K562 (cell line): Measurements from ENCODE around the gene DCLK1. TPM values are rescaled to one million over a fixed set of nuclear protein-coding genes. Genes with fewer than 3 reads are reported as not detected.

Experiments
- ATAC-seq: fragments of 200-7000 bp; cut with Tn5 transposase; 3 replicates; pipeline ENCODE4 v1.9.1; 2020; ENCODE audit warnings: moderate library complexity
- BruUV-seq: library from RNA; stranded (reverse); fragments of 400-500 nt; replicated peaks from 2 replicates; lab custom pipeline; 2021; lab: Mats Ljungman, UMichigan
- CTCF ChIA-PET: fragments of 300-600 bp; formaldehyde crosslinking; extraction: SDS; loops from one replicate; lab custom pipeline; 2021; ENCODE audit warnings: low intra/inter-chr PET ratio; lab: Yijun Ruan, JAX
- POLR2A ChIA-PET: fragments of 300-600, 350-650 bp; sonication (Branson Sonifier 250); formaldehyde crosslinking; extraction: SDS; loops from one replicate; lab custom pipeline; 2021; ENCODE audit warnings: antibody characterized with exemption, inconsistent platforms; lab: Yijun Ruan, JAX
- DNase-seq, 4 experiments: peaks; one replicate each; pipeline versions ENCODE4 v3.0.0 to v3.0.0-alpha.2; 2011 to 2018; ENCODE audit warnings: low spot score in 3 of 4, mixed read lengths in 3 of 4; ENCODE audit errors: extremely low read depth in 1 of 4
- FAIRE-seq: peaks from 2 replicates; lab custom pipeline; 2011; peaks lifted over from hg19 to GRCh38; lab: Jason Lieb, UNC
- H2AFZ ChIP-seq: 2 replicates; pipeline ENCODE4 v1.6.0; 2011; ENCODE audit warnings: low read depth, low read length, control low read depth, inconsistent platforms
- H3K27ac ChIP-seq: fragments of 200-600 bp; 3 replicates; pipeline ENCODE4 v1.8.0; 2011; ENCODE audit warnings: low read depth, mild to moderate bottlenecking, control low read depth, inconsistent platforms, low read length, moderate library complexity, mixed read lengths; ENCODE audit errors: extremely low read depth
- H3K27me3 ChIP-seq, 2 experiments: fragments of 300-600 bp in 1 of 2; 2 replicates in 1 of 2; 3 replicates in 1 of 2; pipeline versions ENCODE4 v1.6.0 to v1.8.0; 2011; ENCODE audit warnings: inconsistent platforms in 2 of 2, low read length in 2 of 2, mild to moderate bottlenecking in 1 of 2, mixed read lengths in 1 of 2, moderate library complexity in 1 of 2; ENCODE audit not compliant: control insufficient read depth in 2 of 2, insufficient read depth in 2 of 2
- H3K36me3 ChIP-seq: fragments of 300-600 bp; 3 replicates; pipeline ENCODE4 v1.8.0; 2011; ENCODE audit warnings: mild to moderate bottlenecking, low read length, inconsistent platforms; ENCODE audit not compliant: control insufficient read depth, insufficient read depth
- H3K4me1 ChIP-seq, 2 experiments: fragments of 200-600 bp in 1 of 2; replicated peaks in 1 of 2; 2 replicates in 1 of 2; 3 replicates in 1 of 2; pipeline versions ENCODE4 v1.5.1 to v1.8.0; 2011; ENCODE audit warnings: inconsistent platforms in 2 of 2, low read length in 2 of 2, mild to moderate bottlenecking in 1 of 2, mixed read lengths in 1 of 2, moderate library complexity in 1 of 2; ENCODE audit not compliant: control insufficient read depth in 2 of 2, insufficient read depth in 2 of 2
- H3K4me2 ChIP-seq: 2 replicates; pipeline ENCODE4 v1.6.1; 2011; ENCODE audit warnings: low read length, control low read depth, inconsistent platforms, mixed read lengths; ENCODE audit not compliant: insufficient read depth
- H3K4me3 ChIP-seq: fragments of 200-600 bp; sonication (generic), shearing (Covaris generic); 2 replicates; pipeline ENCODE4 v1.5.1; 2016; ENCODE audit warnings: control low read depth, inconsistent platforms
- H3K79me2 ChIP-seq: fragments of 200-600 bp; 3 replicates; pipeline ENCODE4 v1.8.0; 2011; ENCODE audit warnings: low read length, inconsistent platforms; ENCODE audit not compliant: control insufficient read depth, insufficient read depth
- H3K9ac ChIP-seq, 2 experiments: 2 replicates each; pipeline versions ENCODE4 v1.6.0 to v1.6.1; 2011; ENCODE audit warnings: low read depth in 2 of 2, low read length in 2 of 2, control low read depth in 1 of 2, inconsistent platforms in 1 of 2, mild to moderate bottlenecking in 1 of 2, mixed read lengths in 1 of 2; ENCODE audit not compliant: insufficient read depth in 1 of 2
- H3K9me1 ChIP-seq: one replicate; pipeline ENCODE4 v1.6.0; 2011; ENCODE audit warnings: inconsistent platforms, mild to moderate bottlenecking, low read length, moderate library complexity; ENCODE audit not compliant: control insufficient read depth, insufficient read depth
- H3K9me3 ChIP-seq: replicated peaks from 2 replicates; pipeline ENCODE4 v1.5.1; 2011; ENCODE audit warnings: low read depth, low read length, inconsistent platforms; ENCODE audit not compliant: control insufficient read depth, insufficient read depth
- H4K20me1 ChIP-seq: replicated peaks from 2 replicates; pipeline ENCODE4 v1.6.1; 2011; ENCODE audit warnings: low read length, inconsistent platforms, mixed read lengths; ENCODE audit not compliant: control insufficient read depth, insufficient read depth
- ASH1L ChIP-seq: fragments of 450-650 bp; IDR thresholded peaks from 2 replicates; pipeline ENCODE4 v1.6.1; 2018; ENCODE audit warnings: borderline replicate concordance, mild to moderate bottlenecking, low read depth; ENCODE audit not compliant: partially characterized antibody
- BCL6 ChIP-seq: fragments of 250-450 bp; sonication (Bioruptor Pico); IDR thresholded peaks from 2 replicates; pipeline ENCODE4 v1.4.0; 2020
- BRCA1 ChIP-seq, 2 experiments: fragments of 450-650 bp in 1 of 2; sonication (generic) in 1 of 2; formaldehyde crosslinking in 1 of 2; IDR thresholded peaks; 2 replicates each; pipeline versions ENCODE4 v1.5.0 to v1.6.1; 2017 to 2020; ENCODE audit warnings: mild to moderate bottlenecking in 1 of 2, missing genetic modification reagents in 1 of 2
- CCNT2 ChIP-seq: IDR thresholded peaks from 2 replicates; pipeline ENCODE4 v1.6.1; 2011; ENCODE audit warnings: borderline replicate concordance, low read depth, mild to moderate bottlenecking, moderate library complexity, mixed read lengths, low read length; ENCODE audit not compliant: insufficient read length; ENCODE audit errors: extremely low read depth
- CEBPB ChIP-seq: fragments of 450-650 bp; IDR thresholded peaks from 2 replicates; pipeline ENCODE4 v1.6.1; 2016; ENCODE audit warnings: missing genetic modification characterization, missing compliant biosample characterization
- CHCHD3 ChIP-seq: fragments of 250-450 bp; sonication (Bioruptor Pico); IDR thresholded peaks from 2 replicates; pipeline ENCODE4 v2.1.2; 2022; ENCODE audit warnings: mild to moderate bottlenecking
- CHD1 ChIP-seq: fragments of 200-600 bp; sonication (generic); IDR thresholded peaks from one replicate; pipeline ENCODE4 v1.6.1; 2012; ENCODE audit warnings: mild to moderate bottlenecking, moderate library complexity, low read length, inconsistent platforms
- DPF2 ChIP-seq: fragments of 450-650 bp; IDR thresholded peaks from 2 replicates; pipeline ENCODE4 v1.6.1; 2016
- NFE2 ChIP-seq: IDR thresholded peaks from 2 replicates; pipeline ENCODE4 v1.6.1; 2014; ENCODE audit warnings: antibody characterized with exemption, low read depth
- NUFIP1 ChIP-seq: fragments of 450-650 bp; IDR thresholded peaks from 2 replicates; pipeline ENCODE4 v1.6.1; 2018; ENCODE audit not compliant: partially characterized antibody
- RBM17 ChIP-seq: fragments of 200-400 bp; formaldehyde crosslinking; IDR thresholded peaks from 2 replicates; pipeline ENCODE4 v1.6.1; 2017; ENCODE audit warnings: low read depth, mild to moderate bottlenecking, low read length, borderline replicate concordance
- SIRT6 ChIP-seq: IDR thresholded peaks from one replicate; pipeline ENCODE4 v1.6.1; 2012; ENCODE audit warnings: low read depth, mild to moderate bottlenecking, control low read depth, inconsistent platforms, low read length, moderate library complexity
- SMARCE1 ChIP-seq: fragments of 450-650 bp; IDR thresholded peaks from 2 replicates; pipeline ENCODE4 v1.7.1; 2016; ENCODE audit warnings: mild to moderate bottlenecking
- ZBTB34 ChIP-seq: fragments of 250-450 bp; sonication (Bioruptor Pico); IDR thresholded peaks from 2 replicates; pipeline ENCODE4 v1.8.0; 2021; ENCODE audit warnings: mild to moderate bottlenecking, moderate library complexity
- ZZZ3 ChIP-seq: fragments of 450-650 bp; IDR thresholded peaks from 2 replicates; pipeline ENCODE4 v1.6.1; 2016; ENCODE audit warnings: antibody characterized with exemption, mild to moderate bottlenecking, moderate library complexity
- WGBS: fragments of 100-300 bp; shearing (Covaris generic); methylation state at CpG from one replicate; pipeline ENCODE4 v1.1.6; 2016; ENCODE audit warnings: low coverage, mixed read lengths; ENCODE audit not compliant: insufficient coverage; ENCODE audit errors: missing lambda C conversion rate; 5-methylcytosine and 5-hydroxymethylcytosine counted together
- in situ Hi-C: fragments of 300-500 bp; cut with MboI; formaldehyde crosslinking; loops from 4 replicates; pipeline ENCODE4 v1.15.0; 2018; ENCODE audit warnings: inconsistent platforms, mixed read lengths
- intact Hi-C: fragments of 100-400 bp; cut with micrococcal nuclease; formaldehyde crosslinking; loops from 2 replicates; pipeline ENCODE4 v1.14.2; 2022
- polyA plus RNA-seq, 8 experiments: library from polyadenylated mRNA; depleted of rRNA in 4 of 8; stranded (reverse) in 5 of 8; unstranded in 3 of 8; fragments of >200 nt; fragmentation: Nextera tagmentation in 2 of 8; fragmentation: Illumina TruSeq in 1 of 8; extraction: Ambion mirVana in 2 of 8; extraction: Trizol in 1 of 8; gene quantifications; 2 replicates each; pipeline versions ENCODE4 v1.2.1 to v1.2.3, GENCODE V29; 2011 to 2014; ENCODE audit warnings: inconsistent platforms in 1 of 8, missing spikeins in 1 of 8
- total RNA-seq, 7 experiments: library from RNA; depleted of rRNA in 6 of 7; stranded (reverse); fragments of >200 nt in 6 of 7; fragmentation: Illumina TruSeq in 2 of 7; extraction: Trizol in 2 of 7; gene quantifications; 2 replicates each; pipeline versions ENCODE4 v1.2.1 to v1.2.3, GENCODE V29; 2011 to 2021; ENCODE audit warnings: low replicate concordance in 1 of 7

The DCLK1 gene
- total and polyA plus RNA-seq, 9 of the 15 experiments (the other 6 are each of a cell fraction or from before 2014, with no cell fraction given), result 0.07 TPM; not detected in 8

GRCh38 chr13:35833608-35834275, 297.4 kb downstream of the DCLK1 start:
- Histone ChIP-seq H3K9me1 (no peaks in the 10 kb centered on the region), H2AFZ (no peak overlapping the region), H4K20me1 (no peaks in the 10 kb centered on the region), H3K9ac (no peak overlapping the region), H3K79me2 (no peaks in the 10 kb centered on the region), H3K4me2 (no peak overlapping the region), H3K4me1 (no peaks in the 10 kb centered on the region), H3K4me3 (no peak overlapping the region), H3K27me3 (no peaks in the 10 kb centered on the region), H3K9me3 (no peaks in the 10 kb centered on the region), H3K36me3 (no peaks in the 10 kb centered on the region), H3K27ac (no peak overlapping the region)
- no peak for ATAC-seq
- intact Hi-C loops, result no loop called here
- no peak for FAIRE-seq
- BruUV-seq, result no TSS peak
- ChIA-PET CTCF (no interaction called here), POLR2A (no interaction called here)
- no peak for DNase-seq
- TF ChIP-seq SMARCE1, result no peak
- WGBS, result 1% methylated on average over 6 of the region's 6 CpGs
- in situ Hi-C loops, result no loop called here

DNA sequence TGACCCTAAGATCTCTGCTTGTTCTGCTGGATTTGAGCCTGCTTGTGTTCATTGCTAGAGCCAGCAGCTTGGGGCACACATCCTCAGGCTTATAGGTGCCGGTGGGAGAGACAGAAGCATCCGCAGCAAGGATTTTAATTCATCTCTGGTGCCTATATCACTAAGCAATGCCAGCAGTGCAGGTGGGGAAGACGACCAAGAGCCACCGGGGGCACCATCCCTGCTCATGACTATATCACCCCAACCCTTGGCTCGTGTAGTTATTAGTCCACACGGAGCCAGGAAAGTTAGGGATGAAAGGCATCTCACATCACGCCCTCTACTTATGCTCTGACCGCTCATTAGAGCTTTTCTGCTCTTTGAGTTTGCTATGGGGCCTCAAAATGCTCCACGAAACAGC, 298.2 kb downstream of the DCLK1 start:
- ATAC-seq (no peak), FAIRE-seq (no peak), DNase-seq (no peak)
- TF ChIP-seq CCNT2, result no peak
- TF ChIP-seq CEBPB (tag), result no peak
- no peak for TF ChIP-seq CHD1
- TF ChIP-seq SIRT6, result no peak
- no peak for TF ChIP-seq RBM17
- no peak for TF ChIP-seq ZZZ3
- no peak for TF ChIP-seq ZBTB34 (CRISPR knock-in tag)
- no peak for TF ChIP-seq BCL6
- no peak for TF ChIP-seq NUFIP1
- no peak for TF ChIP-seq CHCHD3 (CRISPR knock-in tag)
- TF ChIP-seq NFE2, result no peak
- no peak for TF ChIP-seq DPF2
- TF ChIP-seq ASH1L, result no peak
- TF ChIP-seq BRCA1 (IDR thresholded peaks at IDR 0.05), result no peak
- TF ChIP-seq BRCA1 (CRISPR knock-in tag; IDR thresholded peaks at IDR 0.05), result no peak
- ChIA-PET CTCF (no interaction called here), POLR2A (no interaction called here)
- no peaks in the 10 kb centered on the region for H3K27me3 ChIP-seq
- no peak overlapping the region for H3K4me2 ChIP-seq
- no peaks in the 10 kb centered on the region for H3K36me3 ChIP-seq
- intact Hi-C loops (no loop called here), in situ Hi-C loops (no loop called here)
- no peaks in the 10 kb centered on the region for H3K9me3 ChIP-seq
- H3K9ac ChIP-seq, result no peak overlapping the region
- WGBS, result 2% methylated on average over 9 of the region's 9 CpGs
- H3K9me1 ChIP-seq, result no peaks in the 10 kb centered on the region
- no peaks in the 10 kb centered on the region for H3K4me1 ChIP-seq
- H3K79me2 ChIP-seq, result no peaks in the 10 kb centered on the region
- no peaks in the 10 kb centered on the region for H4K20me1 ChIP-seq
- no TSS peak for BruUV-seq
- no peak overlapping the region for H3K27ac ChIP-seq
- H2AFZ ChIP-seq, result no peak overlapping the region
- no peak overlapping the region for H3K4me3 ChIP-seq
